GM21367 (cell line): ENCODE measurements around the gene IL27RA.

Source experiments
- ATAC-seq: cut with Tn5 transposase; IDR thresholded peaks from one replicate; pipeline ENCODE4 v1.9.1; 2021; ENCODE audit not compliant: unreplicated experiment

Gene IL27RA

GRCh38 chr19:14031719-14032480 is at the start of gene IL27RA:
Gene IL27RA (plus strand): TSS chr19:14031762. CDS start chr19:14031873, 111 bp downstream.
- ATAC-seq: peak; percentile 47

DNA sequence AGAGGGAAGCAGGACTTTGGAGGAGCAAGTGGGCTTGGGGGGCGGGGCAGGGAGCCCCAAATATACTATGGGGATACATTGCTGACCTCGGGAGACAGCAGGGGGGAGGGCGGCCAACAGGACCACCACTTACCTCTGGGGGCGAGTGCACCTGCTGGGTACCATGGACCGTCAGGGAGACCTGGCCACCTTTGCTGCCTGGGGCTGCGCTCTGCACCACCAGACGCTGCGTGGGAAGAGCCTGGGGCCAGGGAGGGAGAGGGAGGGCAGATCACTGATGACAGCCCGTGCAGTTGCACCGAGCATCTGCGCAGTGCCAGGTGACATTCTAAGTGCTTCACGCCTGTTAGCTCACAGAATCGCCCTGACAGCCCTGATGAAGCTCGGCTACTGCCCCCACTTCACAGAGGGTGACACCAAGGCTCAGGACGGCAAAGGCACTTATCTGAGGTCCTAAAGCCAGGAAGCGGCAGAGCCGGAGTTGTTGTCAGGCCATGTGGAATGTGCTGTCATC is 49.5 kb upstream of the IL27RA start:
- no peak for ATAC-seq

GRCh38 chr19:13982773-13983172 is 48.8 kb upstream of the IL27RA start:
- no peak for ATAC-seq

GRCh38 chr19:13983213-13983889 is 48.2 kb upstream of the IL27RA start:
- no peak for ATAC-seq

- no peak for ATAC-seq
Measured at GRCh38 chr19:13984186-13984585, 47.4 kb upstream of the IL27RA start.

- no peak for ATAC-seq
Measured at GRCh38 chr19:13984875-13985741, 46.5 kb upstream of the IL27RA start.

GRCh38 chr19:13985771-13986347 is 45.7 kb upstream of the IL27RA start:
- ATAC-seq: peak; percentile 25

GRCh38 chr19:13986348-13986904 is 45.1 kb upstream of the IL27RA start:
- peak; percentile 75 for ATAC-seq

DNA sequence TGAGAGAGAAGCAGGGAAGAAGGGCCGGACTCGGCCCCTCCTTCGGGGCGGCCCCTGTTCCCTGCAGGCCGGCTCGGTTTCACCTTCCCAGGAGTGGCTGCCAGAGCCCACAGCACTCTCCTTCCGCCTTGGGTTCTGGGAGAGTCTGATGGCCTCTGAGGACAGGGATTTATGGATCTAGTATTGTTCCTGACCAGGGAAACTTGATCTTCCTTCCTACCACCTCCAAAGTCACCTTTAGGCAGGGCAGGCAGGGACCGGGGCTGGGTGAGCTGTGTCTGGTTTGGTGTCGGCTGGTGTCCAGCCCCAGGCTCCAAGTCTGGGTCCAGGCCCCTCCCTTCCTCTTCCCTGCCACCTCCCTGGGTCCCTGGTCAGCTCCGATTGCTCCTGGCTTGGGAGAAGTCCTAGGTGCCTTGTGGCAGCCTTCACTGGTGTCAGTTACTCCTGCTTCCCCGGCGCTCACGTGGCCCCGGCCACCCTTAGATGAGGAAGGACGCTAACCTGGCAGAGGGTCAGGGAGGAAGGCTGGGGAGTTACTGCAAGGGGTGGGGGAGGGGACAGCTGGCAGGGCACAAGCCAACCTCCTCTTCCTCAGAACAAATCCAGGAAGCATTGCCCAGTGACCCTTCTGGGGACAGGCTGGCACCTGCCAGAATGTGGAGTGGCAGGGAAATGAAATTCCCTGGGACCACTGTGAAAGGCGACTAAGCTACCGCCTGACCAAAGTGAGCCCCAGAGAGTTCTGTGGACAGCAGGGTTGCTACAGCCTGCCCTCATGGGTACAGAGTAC is 44.3 kb upstream of the IL27RA start:
- ATAC-seq: no peak

GRCh38 chr19:13989487-13989886 is 42.1 kb upstream of the IL27RA start:
- ATAC-seq: no peak

GRCh38 chr19:13990085-13990484 is 41.5 kb upstream of the IL27RA start:
- ATAC-seq: no peak

DNA sequence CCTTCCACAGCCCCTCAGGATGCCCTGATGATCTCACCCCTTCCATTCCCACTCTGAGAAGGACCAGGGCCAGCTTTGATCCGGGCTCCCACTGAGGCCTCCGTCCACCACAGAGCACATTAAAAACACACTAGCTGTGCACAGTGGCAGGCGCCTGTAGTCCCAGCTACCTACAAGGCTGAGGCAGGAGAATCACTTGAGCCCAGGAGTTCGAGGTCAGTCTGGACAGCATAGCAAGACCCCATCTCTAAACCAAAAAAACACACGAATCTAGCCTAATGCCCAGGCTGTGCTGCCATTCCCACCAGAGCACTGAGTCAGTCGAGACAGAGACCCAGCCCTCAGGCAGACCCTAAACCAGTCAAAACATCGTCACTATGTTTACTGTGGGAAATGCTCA is 39.5 kb upstream of the IL27RA start:
- ATAC-seq: no peak

- no peak for ATAC-seq
Measured at GRCh38 chr19:13993590-13994300, 37.8 kb upstream of the IL27RA start.

- ATAC-seq: no peak
Measured at GRCh38 chr19:13995017-13995728, 36.4 kb upstream of the IL27RA start.

DNA sequence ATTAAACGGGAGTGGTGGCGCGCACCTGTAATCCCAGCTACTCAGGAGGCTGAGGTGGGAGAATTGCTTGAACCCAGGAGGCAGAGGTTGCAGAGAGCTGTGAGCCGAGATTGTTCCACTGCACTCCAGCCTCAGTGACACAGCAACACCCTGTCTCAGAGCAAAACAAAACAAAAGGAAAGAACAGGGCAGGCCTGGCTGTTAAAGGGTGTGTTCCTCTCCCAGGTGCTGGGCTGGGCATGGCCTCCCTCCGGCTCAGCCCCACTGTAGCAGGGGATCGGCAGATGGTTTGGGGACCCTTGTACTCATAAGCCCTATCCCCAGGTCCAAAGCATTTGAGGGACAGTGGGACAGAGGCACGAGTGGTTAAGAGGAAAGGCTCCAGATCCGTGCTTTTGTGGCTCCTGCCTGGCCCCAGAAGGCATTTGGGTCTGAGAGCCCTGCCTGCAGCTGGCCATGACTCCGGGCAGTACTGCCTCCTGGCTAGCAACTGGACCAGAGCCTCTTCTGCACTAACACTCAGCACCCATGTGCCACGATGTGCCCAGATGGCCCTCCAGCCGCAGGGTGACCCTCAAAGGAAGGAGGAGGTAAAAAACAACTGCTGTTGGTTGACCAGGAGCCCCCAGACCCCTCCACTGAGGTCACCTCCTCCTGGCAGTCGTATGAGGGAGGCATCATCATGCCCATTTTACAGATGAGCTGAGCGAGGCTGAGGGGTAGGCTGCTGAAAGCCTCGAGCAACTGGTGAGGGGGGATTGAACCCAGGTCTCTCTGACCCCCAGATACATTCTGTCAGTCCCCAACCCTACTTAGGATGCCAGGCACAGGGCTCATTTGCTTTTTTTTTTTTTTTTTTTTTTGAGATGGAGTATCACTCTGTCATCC is 35.4 kb upstream of the IL27RA start:
- no peak for ATAC-seq

- ATAC-seq: no peak
Measured at GRCh38 chr19:13996928-13997630, 34.5 kb upstream of the IL27RA start.

- no peak for ATAC-seq
Measured at GRCh38 chr19:13997631-13997962, 34.0 kb upstream of the IL27RA start.
